Measurements from ENCODE around the gene RRP8.

Gene RRP8

DNA sequence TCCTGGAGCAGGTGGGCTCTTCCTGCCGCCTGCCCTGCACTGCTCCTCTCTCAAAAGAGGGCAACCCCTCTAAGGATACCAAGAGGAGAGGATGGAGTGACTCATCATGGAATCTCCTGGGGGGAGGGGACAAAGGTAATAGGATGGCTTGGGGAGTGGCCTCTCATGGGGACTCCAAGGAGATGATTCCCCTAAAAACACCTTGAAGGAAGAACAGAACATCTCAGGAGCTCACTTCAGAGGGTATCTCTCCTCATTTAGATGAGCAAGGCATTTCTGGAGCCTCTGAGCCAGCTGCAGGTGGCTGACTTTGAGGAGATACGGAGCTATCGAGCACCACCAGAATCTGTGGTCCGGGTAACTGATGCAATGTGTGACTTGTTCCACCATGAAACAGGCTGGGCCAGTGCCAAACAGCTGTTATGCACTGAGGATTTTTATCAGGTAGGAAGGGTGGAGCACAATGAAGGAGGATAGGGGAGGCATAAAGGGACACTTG is 40.2 kb downstream of the RRP8 start:
- H3K27me3 ChIP-seq (ENCODE audit: insufficient read depth, poor library complexity, severe bottlenecking), result no peaks in the 10 kb centered on the region
- TF ChIP-seq GABPA (IDR thresholded peaks at IDR 0.05; ENCODE audit: low read depth) (no peak), POLR2AphosphoS5 (IDR thresholded peaks at IDR 0.05; ENCODE audit: low read depth) (no peak), SPI1 (IDR thresholded peaks at IDR 0.05; ENCODE audit: borderline replicate concordance, low read depth) (no peak)
- TF ChIP-seq, protein P1, sequence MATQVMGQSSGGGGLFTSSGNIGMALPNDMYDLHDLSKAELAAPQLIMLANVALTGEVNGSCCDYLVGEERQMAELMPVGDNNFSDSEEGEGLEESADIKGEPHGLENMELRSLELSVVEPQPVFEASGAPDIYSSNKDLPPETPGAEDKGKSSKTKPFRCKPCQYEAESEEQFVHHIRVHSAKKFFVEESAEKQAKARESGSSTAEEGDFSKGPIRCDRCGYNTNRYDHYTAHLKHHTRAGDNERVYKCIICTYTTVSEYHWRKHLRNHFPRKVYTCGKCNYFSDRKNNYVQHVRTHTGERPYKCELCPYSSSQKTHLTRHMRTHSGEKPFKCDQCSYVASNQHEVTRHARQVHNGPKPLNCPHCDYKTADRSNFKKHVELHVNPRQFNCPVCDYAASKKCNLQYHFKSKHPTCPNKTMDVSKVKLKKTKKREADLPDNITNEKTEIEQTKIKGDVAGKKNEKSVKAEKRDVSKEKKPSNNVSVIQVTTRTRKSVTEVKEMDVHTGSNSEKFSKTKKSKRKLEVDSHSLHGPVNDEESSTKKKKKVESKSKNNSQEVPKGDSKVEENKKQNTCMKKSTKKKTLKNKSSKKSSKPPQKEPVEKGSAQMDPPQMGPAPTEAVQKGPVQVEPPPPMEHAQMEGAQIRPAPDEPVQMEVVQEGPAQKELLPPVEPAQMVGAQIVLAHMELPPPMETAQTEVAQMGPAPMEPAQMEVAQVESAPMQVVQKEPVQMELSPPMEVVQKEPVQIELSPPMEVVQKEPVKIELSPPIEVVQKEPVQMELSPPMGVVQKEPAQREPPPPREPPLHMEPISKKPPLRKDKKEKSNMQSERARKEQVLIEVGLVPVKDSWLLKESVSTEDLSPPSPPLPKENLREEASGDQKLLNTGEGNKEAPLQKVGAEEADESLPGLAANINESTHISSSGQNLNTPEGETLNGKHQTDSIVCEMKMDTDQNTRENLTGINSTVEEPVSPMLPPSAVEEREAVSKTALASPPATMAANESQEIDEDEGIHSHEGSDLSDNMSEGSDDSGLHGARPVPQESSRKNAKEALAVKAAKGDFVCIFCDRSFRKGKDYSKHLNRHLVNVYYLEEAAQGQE (IDR thresholded peaks at IDR 0.05; ENCODE audit: insufficient replicate concordance, low read depth), result no peak
- DNase-seq (ENCODE audit: low read depth in 1 of 2, low spot score in 1 of 2), result no peak

DNA sequence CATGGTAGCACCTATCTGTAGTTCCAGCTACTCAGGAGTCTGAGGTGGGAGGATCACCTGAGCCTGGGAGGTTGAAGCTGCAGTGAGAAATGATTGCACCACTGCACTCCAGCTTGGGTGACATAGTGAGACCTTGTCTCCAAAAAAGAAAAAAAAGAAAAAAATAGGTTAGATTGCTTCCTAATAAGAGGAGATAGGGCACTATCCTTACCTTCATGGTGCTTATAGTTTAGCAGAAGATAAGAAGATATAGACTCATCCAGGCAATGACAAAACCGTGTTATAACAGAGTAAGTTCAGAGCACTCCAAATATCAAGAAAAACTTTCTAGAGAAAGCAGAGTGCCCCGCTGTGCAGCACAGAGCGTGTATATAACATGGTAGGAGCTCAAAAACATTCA is 42.1 kb downstream of the RRP8 start:
- no peak for DNase-seq (ENCODE audit: low read depth in 1 of 2, low spot score in 1 of 2)
- TF ChIP-seq GABPA (IDR thresholded peaks at IDR 0.05; ENCODE audit: low read depth), result no peak
- TF ChIP-seq, protein P2, sequence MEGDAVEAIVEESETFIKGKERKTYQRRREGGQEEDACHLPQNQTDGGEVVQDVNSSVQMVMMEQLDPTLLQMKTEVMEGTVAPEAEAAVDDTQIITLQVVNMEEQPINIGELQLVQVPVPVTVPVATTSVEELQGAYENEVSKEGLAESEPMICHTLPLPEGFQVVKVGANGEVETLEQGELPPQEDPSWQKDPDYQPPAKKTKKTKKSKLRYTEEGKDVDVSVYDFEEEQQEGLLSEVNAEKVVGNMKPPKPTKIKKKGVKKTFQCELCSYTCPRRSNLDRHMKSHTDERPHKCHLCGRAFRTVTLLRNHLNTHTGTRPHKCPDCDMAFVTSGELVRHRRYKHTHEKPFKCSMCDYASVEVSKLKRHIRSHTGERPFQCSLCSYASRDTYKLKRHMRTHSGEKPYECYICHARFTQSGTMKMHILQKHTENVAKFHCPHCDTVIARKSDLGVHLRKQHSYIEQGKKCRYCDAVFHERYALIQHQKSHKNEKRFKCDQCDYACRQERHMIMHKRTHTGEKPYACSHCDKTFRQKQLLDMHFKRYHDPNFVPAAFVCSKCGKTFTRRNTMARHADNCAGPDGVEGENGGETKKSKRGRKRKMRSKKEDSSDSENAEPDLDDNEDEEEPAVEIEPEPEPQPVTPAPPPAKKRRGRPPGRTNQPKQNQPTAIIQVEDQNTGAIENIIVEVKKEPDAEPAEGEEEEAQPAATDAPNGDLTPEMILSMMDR (IDR thresholded peaks at IDR 0.05; ENCODE audit: insufficient read depth, low read length), result no peak
- TF ChIP-seq, protein P1 (IDR thresholded peaks at IDR 0.05; ENCODE audit: insufficient replicate concordance, low read depth), result no peak
- no peak for TF ChIP-seq POLR2AphosphoS5 (IDR thresholded peaks at IDR 0.05; ENCODE audit: low read depth)
- no peak for TF ChIP-seq SPI1 (IDR thresholded peaks at IDR 0.05; ENCODE audit: borderline replicate concordance, low read depth)
- Histone ChIP-seq H3K27ac (replicated peaks) (no peak overlapping the region), H3K27me3 (ENCODE audit: insufficient read depth, poor library complexity, severe bottlenecking) (no peaks in the 10 kb centered on the region), H3K4me3 (replicated peaks; ENCODE audit: insufficient read depth, low read length) (no peak overlapping the region)

More for the DNA sequence above, 40.2 kb downstream of the RRP8 start:
- Histone ChIP-seq H3K27ac (replicated peaks) (no peak overlapping the region), H3K4me3 (replicated peaks; ENCODE audit: insufficient read depth, low read length) (no peak overlapping the region)

DNA sequence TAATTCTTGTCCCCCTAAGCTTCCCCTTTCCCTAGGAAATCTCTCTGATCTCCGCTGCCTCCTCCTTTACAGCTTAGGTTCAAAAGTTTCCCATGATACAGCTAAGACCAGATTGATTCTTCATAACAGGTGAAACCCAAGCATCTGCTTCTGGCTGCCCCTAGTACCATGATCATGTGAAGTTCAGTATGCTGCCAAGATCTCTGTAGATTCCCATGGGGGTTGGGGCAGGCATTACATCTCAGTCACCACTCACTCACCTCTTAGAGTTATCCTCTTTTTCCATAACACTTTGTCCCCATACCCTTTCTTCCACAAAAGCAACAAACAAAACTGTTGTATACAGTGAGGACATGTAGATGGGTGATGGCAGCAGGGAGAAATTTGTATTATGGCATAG is 44.0 kb downstream of the RRP8 start:
- H3K4me3 ChIP-seq (replicated peaks; ENCODE audit: insufficient read depth, low read length), result no peak overlapping the region
- TF ChIP-seq GABPA (IDR thresholded peaks at IDR 0.05; ENCODE audit: low read depth) (no peak), POLR2AphosphoS5 (IDR thresholded peaks at IDR 0.05; ENCODE audit: low read depth) (no peak), SPI1 (IDR thresholded peaks at IDR 0.05; ENCODE audit: borderline replicate concordance, low read depth) (no peak)
- TF ChIP-seq, protein P2 (IDR thresholded peaks at IDR 0.05; ENCODE audit: insufficient read depth, low read length), result no peak
- TF ChIP-seq, protein P1 (IDR thresholded peaks at IDR 0.05; ENCODE audit: insufficient replicate concordance, low read depth), result no peak
- no peak overlapping the region for H3K27ac ChIP-seq (replicated peaks)
- DNase-seq (ENCODE audit: low read depth in 1 of 2, low spot score in 1 of 2), result no peak
- H3K27me3 ChIP-seq (ENCODE audit: insufficient read depth, poor library complexity, severe bottlenecking), result no peaks in the 10 kb centered on the region

Data from HL-60 (cell line).